Suppressor macrophage treated with lipopolysaccharide for 4 hours (primary cell): ENCODE measurements around the gene TNNI3.

Experiments used
- DNase-seq: peaks from one replicate; pipeline ENCODE4 v3.0.0-alpha.2; 2020

The TNNI3 gene

DNA sequence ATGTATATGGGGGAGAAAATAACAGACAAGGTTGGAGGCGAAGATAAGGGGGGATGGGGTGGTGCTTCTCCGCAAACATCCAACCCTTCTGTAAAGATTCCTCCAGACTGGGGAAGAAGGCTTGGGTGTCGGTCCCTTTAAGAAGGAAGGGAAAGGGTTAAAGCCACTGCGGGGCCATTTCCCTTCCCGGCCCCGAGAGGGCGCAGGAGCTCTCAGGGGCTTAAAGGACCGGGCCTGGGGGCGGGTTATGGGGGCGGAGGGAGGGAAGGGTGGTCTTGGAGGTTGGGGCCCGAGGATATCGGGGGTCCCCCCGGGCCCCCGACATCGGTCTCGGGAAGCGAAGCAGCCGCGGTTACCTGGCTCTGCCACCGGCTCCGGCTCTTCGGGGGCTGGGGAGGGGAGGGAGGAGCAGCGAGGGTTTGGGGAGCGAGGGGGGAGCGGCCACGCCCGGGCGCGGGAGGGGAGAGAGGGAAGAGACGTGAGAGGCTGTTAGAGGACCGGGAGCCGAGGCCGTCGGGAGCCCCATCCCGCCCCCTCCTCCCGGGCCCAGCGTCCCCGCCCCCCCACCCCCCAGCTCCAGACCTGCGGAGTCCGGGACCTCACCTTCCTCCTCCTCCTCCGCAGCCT is 11.3 kb downstream of the TNNI3 start:
- peak; percentile 35 for DNase-seq

DNA sequence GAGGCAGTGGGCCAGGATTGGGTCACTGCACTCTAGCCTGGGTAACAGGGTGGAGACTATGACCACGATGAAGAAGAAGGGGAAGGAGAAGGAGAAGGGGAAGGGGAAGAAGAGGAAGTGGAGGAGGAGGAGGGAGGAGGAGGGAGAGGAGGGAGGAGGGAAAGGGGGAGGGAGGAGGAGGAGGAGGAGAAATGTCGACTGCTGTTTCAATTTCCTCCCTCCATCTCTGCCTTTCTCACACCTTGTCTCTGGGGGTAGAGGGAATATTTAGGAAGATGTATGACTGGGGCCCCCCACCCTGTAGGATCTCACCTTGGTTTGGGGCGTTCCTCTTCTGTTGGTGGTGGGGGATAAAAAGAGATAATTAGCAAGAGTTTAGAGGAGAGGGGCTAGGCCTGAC is 12.3 kb downstream of the TNNI3 start:
- peak; percentile 31 for DNase-seq

DNA sequence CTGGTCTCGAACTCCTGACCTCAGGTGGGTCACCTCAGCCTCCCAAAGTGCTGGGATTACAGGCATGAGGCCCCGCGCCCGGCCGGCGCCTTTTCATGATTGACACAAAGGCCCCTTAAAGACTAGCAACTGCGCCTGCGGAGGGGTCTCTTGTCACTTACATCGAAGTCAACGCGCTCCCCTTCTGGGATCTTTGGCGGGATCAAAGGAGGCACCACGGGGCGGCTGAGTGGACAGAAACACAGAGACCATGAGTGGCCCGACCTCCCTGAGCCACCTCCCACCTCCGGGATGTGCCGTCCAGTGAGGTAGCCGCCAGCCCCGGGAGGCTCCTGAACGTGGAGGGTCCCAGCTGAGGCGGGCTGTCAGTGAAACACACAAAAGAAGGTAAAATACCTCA is 15.8 kb downstream of the TNNI3 start:
- no peak for DNase-seq

DNA sequence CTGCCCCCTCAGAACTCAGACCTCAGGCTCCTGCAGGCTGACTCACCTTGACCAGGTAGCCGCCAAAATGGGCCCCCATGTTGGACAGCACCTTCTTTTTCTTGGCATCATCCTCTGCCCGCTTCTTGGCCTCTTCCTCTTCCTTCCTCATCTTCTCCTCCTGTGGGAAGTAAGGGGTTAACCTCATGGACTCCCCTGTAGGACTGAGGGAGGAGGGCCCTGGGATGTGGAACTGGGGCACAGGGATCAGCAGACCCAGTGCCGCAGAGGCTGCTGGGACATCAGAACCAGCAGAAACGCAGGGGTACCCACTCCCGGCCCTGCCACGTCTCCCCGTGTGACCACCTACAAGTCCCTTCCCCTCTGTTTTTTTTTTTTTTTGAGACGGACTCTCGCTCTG is 19.6 kb downstream of the TNNI3 start:
- DNase-seq = no peak

DNA sequence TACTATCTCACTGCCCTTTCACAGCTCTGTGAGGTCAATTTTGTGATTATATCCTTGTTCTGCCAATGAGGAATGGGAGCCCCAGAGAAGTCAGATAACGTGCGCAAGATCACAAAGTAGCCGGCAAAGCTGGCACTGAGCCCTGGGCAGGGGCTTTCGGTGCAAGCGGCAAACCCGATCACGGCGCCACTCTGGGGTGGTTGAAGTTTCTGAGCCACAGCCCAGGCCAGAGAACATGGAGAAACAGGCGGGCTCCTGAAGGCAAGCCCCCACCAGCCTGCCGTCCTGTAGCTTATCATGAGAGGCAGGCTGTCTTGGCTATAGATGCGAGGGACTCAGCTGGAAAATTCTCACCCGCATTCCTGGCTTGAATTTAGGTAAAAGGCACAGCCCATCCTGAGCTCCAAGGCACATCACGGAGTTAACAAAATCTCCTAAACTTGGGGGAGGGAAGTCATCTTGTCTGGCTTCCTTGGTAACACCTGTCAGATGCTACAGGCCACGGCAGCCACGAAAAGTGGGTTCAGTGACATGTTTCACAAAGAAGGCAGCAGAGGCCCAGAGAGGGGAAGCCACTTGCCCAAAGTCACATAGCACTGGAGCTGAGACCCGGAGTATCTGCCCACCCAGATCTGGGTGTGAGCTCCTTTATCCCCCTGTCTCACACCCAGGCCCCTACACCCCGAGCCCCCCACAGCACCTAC is 21.0 kb downstream of the TNNI3 start:
- no peak for DNase-seq

- no peak for DNase-seq
These were observed 22.8 kb downstream of the TNNI3 start for GRCh38 chr19:55134736-55135135.

- DNase-seq = peak; percentile 28
These were observed 23.7 kb downstream of the TNNI3 start for GRCh38 chr19:55133639-55134444.

- DNase-seq = peak; percentile 13
These were observed 24.9 kb downstream of the TNNI3 start for GRCh38 chr19:55132453-55133129.

DNA sequence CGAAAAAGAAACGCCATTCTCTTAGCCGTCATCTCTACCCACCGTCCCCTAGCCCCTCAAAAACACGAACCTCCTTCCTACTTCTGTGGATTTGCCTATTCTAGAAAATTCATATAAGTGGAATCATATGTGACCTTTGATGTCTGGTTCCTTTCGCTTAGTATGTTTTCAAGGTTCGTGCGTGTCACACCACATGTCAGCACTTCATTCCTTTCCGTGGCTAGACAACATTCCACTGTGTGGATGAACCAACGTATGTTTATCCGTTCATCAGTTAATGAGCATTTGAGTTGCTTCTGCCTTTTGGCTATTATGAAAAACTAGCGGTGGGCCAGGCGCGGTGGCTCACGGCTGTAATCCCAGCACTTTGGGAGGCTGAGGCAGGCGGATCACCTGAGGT is 26.1 kb downstream of the TNNI3 start:
- no peak for DNase-seq

DNA sequence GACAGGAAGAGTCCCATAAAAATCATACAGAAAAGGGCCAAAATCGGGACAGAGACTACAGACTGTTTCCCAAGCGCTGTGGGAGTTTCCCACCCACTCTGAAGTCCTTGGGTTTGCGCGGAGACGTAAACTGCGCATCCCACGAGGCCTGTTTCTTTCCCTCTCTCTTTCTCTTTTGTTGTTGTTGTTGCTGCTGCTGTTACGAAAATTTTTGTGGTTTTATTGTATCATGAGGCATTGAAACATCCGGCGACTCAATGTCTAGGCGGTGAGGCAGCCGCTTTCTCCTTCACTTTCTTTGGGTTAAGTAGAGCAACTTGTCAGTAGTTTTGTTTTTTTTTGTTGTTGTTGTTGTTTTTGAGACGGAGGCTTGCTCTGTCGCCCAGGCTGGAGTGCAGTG is 38.5 kb downstream of the TNNI3 start:
- peak; percentile 63 for DNase-seq

GRCh38 chr19:55118401-55118991 is 39.0 kb downstream of the TNNI3 start:
- DNase-seq = peak; percentile 18

DNA sequence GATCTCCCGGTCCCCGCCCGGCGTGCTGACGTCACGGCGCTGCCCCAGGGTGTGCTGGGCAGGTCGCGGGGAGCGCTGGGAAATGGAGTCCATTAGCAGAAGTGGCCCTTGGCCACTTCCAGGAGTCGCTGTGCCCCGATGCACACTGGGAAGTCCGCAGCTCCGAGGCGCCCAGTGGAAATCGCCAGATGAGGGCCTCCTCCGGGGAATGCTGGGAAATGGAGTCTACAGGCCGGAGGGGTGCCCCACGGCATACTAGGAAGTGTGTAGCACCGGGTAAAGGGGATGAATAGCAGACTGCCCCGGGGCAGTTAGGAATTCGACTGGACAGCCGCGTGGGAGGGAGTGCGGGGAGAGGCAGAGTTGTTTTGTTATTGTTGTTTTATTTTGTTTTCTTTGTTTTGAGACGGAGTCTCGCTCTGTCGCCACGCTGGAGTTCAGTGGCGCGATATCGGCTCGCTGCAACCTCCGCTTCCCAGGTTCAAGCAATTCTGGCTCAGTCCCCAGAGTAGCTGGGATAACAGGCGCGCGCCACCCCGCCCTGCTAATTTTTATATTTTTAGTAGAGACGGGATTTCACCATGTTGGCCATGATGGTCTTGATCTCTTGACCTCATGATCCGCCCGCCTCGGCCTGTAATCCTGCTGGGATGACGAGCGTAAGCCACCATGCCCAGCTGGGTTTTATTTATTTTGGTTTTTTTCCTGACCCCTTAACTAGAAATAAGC is 39.7 kb downstream of the TNNI3 start:
- peak; percentile 99 for DNase-seq

DNA sequence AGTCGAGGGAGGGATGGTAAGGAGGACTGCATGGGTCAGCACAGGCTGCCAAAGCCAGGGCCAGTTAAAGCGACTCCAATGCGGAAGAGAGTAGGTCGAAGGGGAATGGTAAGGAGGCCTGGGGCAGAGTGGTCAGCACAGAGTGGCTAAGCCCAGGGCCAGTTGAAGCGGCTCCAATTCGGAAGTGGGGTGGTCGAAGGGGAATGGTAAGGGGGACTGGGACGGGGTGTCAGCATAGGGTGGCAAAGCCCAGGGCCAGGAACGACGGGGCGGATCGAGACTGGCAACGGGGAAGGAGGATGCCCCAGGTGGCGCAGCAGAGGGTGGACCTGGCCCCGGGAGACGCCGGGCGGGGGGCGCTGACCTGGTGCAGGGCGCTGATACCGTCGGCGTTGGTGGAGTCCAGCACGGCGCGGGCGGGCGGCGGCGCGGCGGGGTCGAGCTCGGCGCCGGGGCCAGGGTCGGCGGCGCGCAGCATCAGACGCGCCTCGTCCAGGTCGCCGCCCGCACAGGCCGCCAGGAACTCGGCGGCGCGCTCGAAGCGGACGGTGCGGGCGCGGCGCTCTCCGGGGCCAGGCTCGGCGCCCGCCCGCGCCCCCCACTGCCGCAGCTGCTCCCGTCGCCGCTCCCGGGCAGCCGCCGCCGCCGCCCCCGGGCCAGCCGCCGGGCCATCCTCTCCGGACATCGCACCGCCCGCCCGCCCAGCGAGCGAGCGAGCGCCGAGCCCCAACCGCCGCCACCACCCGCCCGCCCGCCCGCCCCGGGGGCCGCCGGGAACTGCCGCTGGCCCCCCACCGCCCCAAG is 40.5 kb downstream of the TNNI3 start, which contains the start of gene PPP1R12C:
Gene PPP1R12C, minus strand, starts transcription at position 779 of the 804 bp plus-strand sequence. Its CDS starts 94 bp downstream, at position 685.
- peak; percentile 18 for DNase-seq

DNA sequence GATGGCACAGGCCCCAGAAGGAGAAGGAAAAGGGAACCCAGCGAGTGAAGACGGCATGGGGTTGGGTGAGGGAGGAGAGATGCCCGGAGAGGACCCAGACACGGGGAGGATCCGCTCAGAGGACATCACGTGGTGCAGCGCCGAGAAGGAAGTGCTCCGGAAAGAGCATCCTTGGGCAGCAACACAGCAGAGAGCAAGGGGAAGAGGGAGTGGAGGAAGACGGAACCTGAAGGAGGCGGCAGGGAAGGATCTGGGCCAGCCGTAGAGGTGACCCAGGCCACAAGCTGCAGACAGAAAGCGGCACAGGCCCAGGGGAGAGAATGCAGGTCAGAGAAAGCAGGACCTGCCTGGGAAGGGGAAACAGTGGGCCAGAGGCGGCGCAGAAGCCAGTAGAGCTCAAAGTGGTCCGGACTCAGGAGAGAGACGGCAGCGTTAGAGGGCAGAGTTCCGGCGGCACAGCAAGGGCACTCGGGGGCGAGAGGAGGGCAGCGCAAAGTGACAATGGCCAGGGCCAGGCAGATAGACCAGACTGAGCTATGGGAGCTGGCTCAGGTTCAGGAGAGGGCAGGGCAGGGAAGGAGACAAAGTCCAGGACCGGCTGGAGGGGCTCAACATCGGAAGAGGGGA is 41.2 kb downstream of the TNNI3 start:
- DNase-seq = peak; percentile 71

- no peak for DNase-seq
These were observed 42.0 kb downstream of the TNNI3 start for GRCh38 chr19:55115446-55116065.

GRCh38 chr19:55114566-55115145 is 42.9 kb downstream of the TNNI3 start:
- DNase-seq = no peak

GRCh38 chr19:55113570-55114039 is 43.9 kb downstream of the TNNI3 start:
- no peak for DNase-seq

- no peak for DNase-seq
These were observed 44.6 kb downstream of the TNNI3 start for GRCh38 chr19:55112777-55113569.
